Gastrocnemius medialis (tissue), 4 donors: ENCODE measurements around the gene ANAPC13. TPM values are rescaled to one million over a fixed set of nuclear protein-coding genes. Genes with fewer than 3 reads are reported as not detected.

Experiments
- ATAC-seq, 2 donors: fragments of 150-250 bp; one replicate each; pipeline ENCODE4 v1.9.1; 2016
- DNase-seq, 2 donors: peaks; one replicate each; pipeline ENCODE4 v3.0.0-alpha.2; 2019
- H3K27ac ChIP-seq, 4 donors: fragments of 200-600 bp; sonication (generic); 1 replicate in 1 of 4; 2 replicates in 3 of 4; pipeline ENCODE4 v1.5.1; 2016 to 2018; ENCODE audit warnings: mild to moderate bottlenecking in 2 of 4, moderate library complexity in 1 of 4
- H3K27me3 ChIP-seq, 3 donors: fragments of 200-600 bp; sonication (generic) in 2 of 3; 1 replicate in 1 of 3; 2 replicates in 2 of 3; pipeline versions ENCODE4 v1.5.1 to v1.6.0; 2016 to 2019; ENCODE audit warnings: mild to moderate bottlenecking in 1 of 3, moderate library complexity in 1 of 3
- H3K36me3 ChIP-seq, 2 donors: fragments of 200-600 bp; sonication (generic) in 1 of 2; one replicate each; pipeline ENCODE4 v1.5.1; 2017 to 2018
- H3K4me1 ChIP-seq, 2 donors: fragments of 200-600 bp; sonication (generic) in 1 of 2; one replicate each; pipeline ENCODE4 v1.5.1; 2016 to 2017; ENCODE audit warnings: mild to moderate bottlenecking in 2 of 2
- H3K4me3 ChIP-seq, 4 donors: fragments of 200-600 bp; sonication (generic) in 3 of 4; 1 replicate in 1 of 4; 2 replicates in 3 of 4; pipeline ENCODE4 v1.5.1; 2016 to 2019; ENCODE audit warnings: mild to moderate bottlenecking in 2 of 4
- H3K9me3 ChIP-seq, 3 donors: fragments of 200-600 bp; sonication (generic) in 2 of 3; 1 replicate in 1 of 3; 2 replicates in 2 of 3; pipeline ENCODE4 v1.5.1; 2016 to 2019
- CTCF ChIP-seq, 5 experiments: fragments of 450-650 bp in 3 of 5; fragments of 200-600 bp in 2 of 5; sonication (generic) in 2 of 5; IDR thresholded peaks in 4 of 5; conservative IDR thresholded peaks in 1 of 5; 1 replicate in 4 of 5; 2 replicates in 1 of 5; pipeline ENCODE4 v1.5.1; 2016 to 2019; ENCODE audit warnings: antibody characterized with exemption in 5 of 5, mild to moderate bottlenecking in 3 of 5, moderate library complexity in 3 of 5
- POLR2A ChIP-seq, 2 donors: fragments of 450-650 bp; IDR thresholded peaks; one replicate each; pipeline ENCODE4 v1.6.1; 2017; ENCODE audit warnings: antibody characterized with exemption in 2 of 2, mild to moderate bottlenecking in 2 of 2, moderate library complexity in 2 of 2
- in situ Hi-C, 4 donors: fragments of 200-750 bp; cut with MboI; loops; one replicate each; pipeline versions ENCODE4 v1.15.0 to v1.8.0; 2017; ENCODE audit warnings: low sequenced_read_pairs in 4 of 4
- intact Hi-C: fragments of 100-400 bp; cut with DNase I; formaldehyde crosslinking; loops from one replicate; pipeline ENCODE4 v1.15.1; 2023; ENCODE audit warnings: low total_unique reads
- total RNA-seq, 4 donors: library from RNA; depleted of rRNA; stranded (reverse); fragments of >200 nt; gene quantifications; one replicate each; pipeline versions ENCODE4 v1.1.0 to v1.2.3, GENCODE V29; 2016

The ANAPC13 gene
- total RNA-seq, 4 donors from 2014 or later = 32.3 to 82.2 (median 78.7) TPM

DNA sequence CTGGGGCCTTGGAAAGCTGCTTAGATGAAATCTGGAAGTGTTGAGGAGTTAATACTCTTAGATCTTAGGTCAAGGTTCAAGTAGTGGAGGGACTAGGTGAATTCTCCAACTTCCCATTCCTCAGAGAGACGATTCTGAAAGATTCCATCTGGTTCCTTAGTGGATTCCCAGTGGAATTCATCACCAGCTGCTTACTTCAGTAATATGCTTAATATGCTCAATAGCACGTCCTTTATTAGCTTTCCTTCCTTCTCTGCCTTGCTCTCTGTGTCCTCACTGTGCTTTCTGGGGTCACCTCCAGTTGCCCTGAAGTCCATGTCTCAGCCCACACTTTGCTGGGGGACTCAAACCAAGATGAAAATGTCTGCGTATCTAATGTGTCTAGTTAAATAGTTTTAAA, 31.1 kb upstream of the ANAPC13 start:
- TF ChIP-seq POLR2A (IDR thresholded peaks at IDR 0.05) = no peak
- TF ChIP-seq CTCF (IDR thresholded peaks at IDR 0.05 in 4 of 5, conservative IDR thresholded peaks at IDR 0.05 in 1 of 5) = no peak
- no peak overlapping the region for H3K4me3 ChIP-seq
- in situ Hi-C loops (no loop called here), intact Hi-C loops (no loop called here)
- H3K27me3 ChIP-seq = no peaks in the 10 kb centered on the region
- peaks cover 0 to 4% (median 0%) of the 10 kb centered on the region in 3 donors for H3K9me3 ChIP-seq
- H3K4me1 ChIP-seq = no peaks in the 10 kb centered on the region
- DNase-seq (no peak), ATAC-seq (no peak)
- no peak overlapping the region for H3K27ac ChIP-seq
- H3K36me3 ChIP-seq = no peaks in the 10 kb centered on the region

GRCh38 chr3:134511500-134511899, 25.7 kb upstream of the ANAPC13 start:
- ATAC-seq (no peak), DNase-seq (no peak)
- no peaks in the 10 kb centered on the region for H3K27me3 ChIP-seq
- no peaks in the 10 kb centered on the region for H3K36me3 ChIP-seq
- H3K9me3 ChIP-seq = no peaks in the 10 kb centered on the region
- TF ChIP-seq POLR2A (IDR thresholded peaks at IDR 0.05) = no peak
- no peak for TF ChIP-seq CTCF (IDR thresholded peaks at IDR 0.05 in 4 of 5, conservative IDR thresholded peaks at IDR 0.05 in 1 of 5)
- in situ Hi-C loops = no loop called here
- no peak overlapping the region for H3K4me3 ChIP-seq
- H3K27ac ChIP-seq = no peak overlapping the region
- H3K4me1 ChIP-seq = no peaks in the 10 kb centered on the region
- intact Hi-C loops = no loop called here

DNA sequence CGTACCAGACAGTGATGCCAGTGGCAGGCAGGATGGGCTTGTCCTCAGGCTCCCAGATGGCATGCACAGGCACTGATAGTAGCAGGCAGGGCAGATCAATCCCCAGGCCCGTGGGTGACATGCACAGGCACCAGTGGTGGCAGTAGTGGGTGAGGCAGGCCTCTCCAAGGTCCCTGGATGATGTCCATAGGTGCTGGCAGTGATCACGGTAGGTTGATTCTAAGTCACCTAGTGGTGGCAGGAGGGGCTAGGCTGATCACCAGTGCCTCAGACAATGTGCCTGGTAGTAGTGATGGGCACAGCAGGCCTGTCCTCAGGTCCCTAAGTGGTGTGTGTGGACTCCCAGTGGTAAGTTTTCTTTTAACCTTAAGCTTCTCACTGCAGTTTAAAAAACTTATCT, 19.7 kb upstream of the ANAPC13 start:
- Histone ChIP-seq H3K9me3 (no peaks in the 10 kb centered on the region), H3K4me3 (no peak overlapping the region), H3K4me1 (peaks cover 0 to 6% of the 10 kb centered on the region in 2 donors), H3K27ac (no peak overlapping the region), H3K27me3 (no peaks in the 10 kb centered on the region), H3K36me3 (no peaks in the 10 kb centered on the region)
- intact Hi-C loops = no loop called here
- DNase-seq = no peak
- in situ Hi-C loops = no loop called here
- TF ChIP-seq POLR2A (IDR thresholded peaks at IDR 0.05) (no peak), CTCF (IDR thresholded peaks at IDR 0.05 in 4 of 5, conservative IDR thresholded peaks at IDR 0.05 in 1 of 5) (no peak)
- no peak for ATAC-seq

DNA sequence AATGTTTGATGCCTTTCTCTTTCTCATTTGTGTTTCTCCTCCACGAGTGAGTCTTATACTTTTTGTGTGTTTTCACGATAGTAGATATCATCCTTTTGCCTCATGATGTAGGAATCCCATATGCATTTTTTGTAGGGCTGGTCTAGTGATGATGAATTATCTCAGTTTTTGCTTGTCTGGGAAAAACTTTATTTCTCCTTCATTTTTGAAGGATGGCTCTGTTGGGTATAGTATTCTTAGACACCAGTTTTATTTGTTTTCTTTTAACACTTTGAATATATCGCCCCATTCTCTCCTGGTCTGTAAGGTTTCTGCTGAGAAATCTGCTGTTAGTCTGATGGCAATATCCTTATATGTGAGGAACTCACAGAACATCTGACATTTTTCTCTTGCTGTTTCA, 18.3 kb upstream of the ANAPC13 start:
- Histone ChIP-seq H3K4me3 (no peak overlapping the region), H3K36me3 (no peaks in the 10 kb centered on the region), H3K9me3 (no peaks in the 10 kb centered on the region), H3K27ac (no peak overlapping the region), H3K4me1 (peaks cover 0 to 6% of the 10 kb centered on the region in 2 donors), H3K27me3 (no peaks in the 10 kb centered on the region)
- in situ Hi-C loops (no loop called here), intact Hi-C loops (no loop called here)
- ATAC-seq (no peak), DNase-seq (no peak)
- no peak for TF ChIP-seq POLR2A (IDR thresholded peaks at IDR 0.05)
- TF ChIP-seq CTCF (IDR thresholded peaks at IDR 0.05 in 4 of 5, conservative IDR thresholded peaks at IDR 0.05 in 1 of 5) = no peak

- in situ Hi-C loops = no loop called here
- no peak for ATAC-seq
- H3K36me3 ChIP-seq = no peaks in the 10 kb centered on the region
- TF ChIP-seq CTCF (IDR thresholded peaks at IDR 0.05 in 4 of 5, conservative IDR thresholded peaks at IDR 0.05 in 1 of 5) (no peak), POLR2A (IDR thresholded peaks at IDR 0.05) (no peak)
- no peak for DNase-seq
- H3K4me3 ChIP-seq = no peak overlapping the region
- intact Hi-C loops = no loop called here
- no peaks in the 10 kb centered on the region for H3K9me3 ChIP-seq
- no peaks in the 10 kb centered on the region for H3K27me3 ChIP-seq
- no peak overlapping the region for H3K27ac ChIP-seq
- H3K4me1 ChIP-seq = peaks cover 0 to 6% of the 10 kb centered on the region in 2 donors
Observed at GRCh38 chr3:134503266-134503665, 17.5 kb upstream of the ANAPC13 start.
